HG03097 (cell line): ENCODE data around the gene CCDC38.

ENCODE experiments used
- ATAC-seq: cut with Tn5 transposase; IDR thresholded peaks from one replicate; pipeline ENCODE4 v1.9.1; 2021; ENCODE audit not compliant: unreplicated experiment, low FRiP score

The CCDC38 gene

DNA sequence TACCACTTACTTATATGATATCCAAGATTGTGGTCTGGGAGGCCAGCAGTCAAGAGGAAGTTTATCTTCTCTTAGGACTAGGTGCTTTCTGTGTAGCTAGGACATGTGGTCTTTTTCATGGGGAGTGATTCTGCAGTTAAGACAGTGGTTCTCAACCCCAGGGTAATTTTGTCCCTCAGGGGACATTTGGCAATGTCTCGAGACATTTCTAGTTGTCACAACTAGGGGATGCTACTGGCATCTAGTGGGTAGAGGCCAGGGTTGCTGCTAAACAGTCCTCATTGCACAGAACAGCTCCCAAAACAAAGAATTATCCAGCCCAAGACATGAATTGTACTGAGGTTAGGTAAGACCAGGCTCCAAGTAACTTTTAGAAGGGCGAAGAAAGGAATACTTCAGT lies 20.7 kb upstream of the CCDC38 start:
- ATAC-seq, result no peak

DNA sequence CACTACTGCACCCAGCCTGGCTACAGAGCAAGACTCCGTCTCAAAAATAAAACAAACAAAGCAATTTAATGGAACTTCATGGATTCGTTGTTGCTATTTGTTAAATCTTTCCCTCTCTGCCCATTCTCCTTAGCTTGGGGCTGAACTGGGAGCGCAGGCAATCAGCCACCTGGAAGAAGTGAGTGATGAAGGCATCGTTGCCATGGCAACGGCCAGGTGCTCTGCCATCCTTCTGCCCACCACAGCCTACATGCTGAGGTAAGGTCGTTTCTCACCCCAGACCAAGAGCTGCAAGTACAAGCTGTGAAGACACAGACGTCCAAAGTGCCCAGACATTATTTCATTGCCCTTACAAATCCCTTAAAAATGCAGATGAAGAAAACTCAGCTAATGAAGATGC lies 19.8 kb upstream of the CCDC38 start:
- no peak for ATAC-seq

GRCh38 chr12:95960241-95960640 lies 17.8 kb upstream of the CCDC38 start:
- no peak for ATAC-seq

DNA sequence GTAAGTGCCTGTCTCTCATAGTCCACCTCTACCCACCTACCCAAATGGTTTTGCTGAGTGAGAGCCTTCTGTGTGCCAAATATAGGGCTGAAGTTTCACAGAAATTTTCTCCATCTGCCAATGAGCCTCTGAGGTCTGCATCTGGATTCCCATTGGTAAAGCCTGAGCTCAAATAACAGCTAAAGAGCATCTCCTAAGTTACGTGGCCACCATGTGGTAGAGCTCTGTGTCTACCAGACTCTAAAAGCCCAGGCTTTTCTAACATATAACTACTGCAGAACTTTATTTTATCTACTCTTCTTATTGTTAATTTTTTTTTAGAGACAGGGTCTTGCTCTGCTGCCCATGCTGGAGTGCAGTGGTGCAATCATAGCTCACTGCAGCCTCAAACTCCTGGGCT lies 16.7 kb upstream of the CCDC38 start:
- no peak for ATAC-seq

DNA sequence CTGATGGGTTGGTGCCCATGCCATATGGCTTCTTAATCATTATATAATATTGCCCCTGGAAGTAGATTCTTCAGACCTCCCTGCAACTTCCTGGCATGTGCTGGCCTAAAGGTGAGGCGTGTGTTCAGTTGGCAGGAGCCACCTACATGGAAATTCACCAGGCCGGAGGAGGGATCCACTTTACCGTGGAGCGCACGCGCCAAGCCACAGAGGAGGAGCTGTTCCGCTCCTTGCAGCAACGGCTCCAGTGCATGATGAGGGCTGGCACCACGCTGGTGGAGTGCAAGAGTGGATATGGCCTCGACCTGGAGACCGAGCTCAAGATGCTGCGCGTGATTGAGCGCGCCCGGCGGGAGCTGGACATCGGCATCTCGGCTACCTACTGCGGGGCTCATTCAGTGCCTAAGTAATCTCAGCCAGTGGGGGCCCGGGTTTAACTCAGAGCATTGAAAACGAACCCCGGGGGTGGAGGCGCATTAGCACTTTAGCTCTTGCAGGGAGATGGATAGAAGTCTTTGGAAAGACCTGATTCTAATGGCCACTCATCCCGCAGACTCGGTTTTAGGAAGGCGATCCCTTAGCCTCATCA lies 14.2 kb upstream of the CCDC38 start:
- no peak for ATAC-seq

- ATAC-seq, result no peak
Measured at GRCh38 chr12:95955549-95956159, 13.2 kb upstream of the CCDC38 start.

- no peak for ATAC-seq
Measured at GRCh38 chr12:95953000-95953399, 10.6 kb upstream of the CCDC38 start.

GRCh38 chr12:95951515-95951914 lies 9.1 kb upstream of the CCDC38 start:
- ATAC-seq, result no peak

GRCh38 chr12:95949477-95950206 lies 7.2 kb upstream of the CCDC38 start:
- ATAC-seq, result no peak

DNA sequence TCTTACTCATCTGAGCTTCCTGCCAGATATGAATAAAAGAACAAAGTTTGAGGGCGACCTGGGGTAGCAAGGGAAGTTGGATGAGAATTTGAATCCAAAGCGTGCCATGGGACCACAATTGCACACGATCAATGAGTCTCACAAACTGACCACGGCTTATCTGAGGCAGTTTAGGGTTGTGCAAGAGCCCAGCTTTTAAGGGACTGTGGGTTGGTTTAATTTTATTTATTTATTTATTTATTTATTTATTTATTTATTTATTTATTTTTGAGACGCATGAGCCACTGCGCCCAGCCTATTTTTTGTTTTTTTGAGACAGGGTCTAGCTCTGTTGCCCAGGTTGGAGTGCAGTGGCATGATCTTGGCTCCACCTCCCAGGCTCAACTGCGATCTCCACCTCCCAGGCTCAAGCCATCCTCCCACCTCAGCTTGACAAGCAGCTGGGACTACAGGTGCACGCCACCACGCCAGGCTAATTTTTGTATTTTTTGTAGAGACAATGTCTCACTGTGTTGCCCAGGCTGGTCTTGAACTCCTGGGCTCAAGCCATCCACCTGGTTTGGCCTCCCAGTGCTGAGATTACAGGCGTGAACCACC lies 1.8 kb upstream of the CCDC38 start:
- no peak for ATAC-seq

GRCh38 chr12:95943330-95943842 lies 972 bp upstream of the CCDC38 start, which contains the start of gene AMDHD1:
Gene AMDHD1, plus strand, starts transcription at chr12:95943331. Its CDS starts 68 bp downstream, at chr12:95943399.
- peak; percentile 66 for ATAC-seq

DNA sequence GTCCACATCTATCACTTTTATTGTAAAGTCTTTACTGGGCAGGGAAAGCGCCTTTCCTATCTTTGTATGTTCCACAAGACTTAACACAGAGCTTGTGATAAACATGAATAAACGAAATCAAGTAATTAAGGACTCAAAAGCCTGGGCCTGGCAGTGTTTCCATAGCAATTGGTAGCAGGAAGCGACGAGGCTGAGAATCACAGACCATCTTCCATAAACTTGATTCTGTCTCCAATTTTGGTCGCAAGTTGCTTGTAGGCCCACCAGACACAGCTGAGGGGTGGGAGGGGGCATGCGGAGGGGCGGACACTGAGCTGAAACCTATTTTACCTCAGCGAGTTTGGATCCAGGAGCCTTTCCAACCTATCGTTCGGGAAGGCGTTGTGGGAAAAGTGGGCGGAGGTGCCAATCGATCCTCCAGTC lies 302 bp downstream of the CCDC38 start:
- no peak for ATAC-seq

DNA sequence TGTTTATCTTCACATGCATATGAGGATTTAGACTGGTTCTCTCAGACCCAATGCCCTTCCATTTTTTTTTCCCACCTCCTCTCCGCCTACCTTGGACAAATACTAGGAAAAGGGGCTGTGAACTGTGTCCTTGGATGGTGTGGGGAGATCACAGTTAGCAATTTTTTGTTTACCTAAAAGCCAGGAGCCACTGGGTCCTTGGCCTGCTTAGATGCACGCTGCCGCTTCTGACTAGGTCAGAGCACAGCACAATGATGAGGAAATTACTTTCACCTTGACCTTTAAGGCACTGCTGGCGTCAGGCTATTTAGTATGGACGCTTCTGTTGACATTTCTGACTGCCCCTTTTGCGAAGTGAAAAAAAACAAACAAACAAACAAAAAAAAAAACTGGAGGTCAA lies 1.9 kb downstream of the CCDC38 start:
- no peak for ATAC-seq

- no peak for ATAC-seq
Measured at GRCh38 chr12:95922231-95922630, 20.2 kb downstream of the CCDC38 start.

DNA sequence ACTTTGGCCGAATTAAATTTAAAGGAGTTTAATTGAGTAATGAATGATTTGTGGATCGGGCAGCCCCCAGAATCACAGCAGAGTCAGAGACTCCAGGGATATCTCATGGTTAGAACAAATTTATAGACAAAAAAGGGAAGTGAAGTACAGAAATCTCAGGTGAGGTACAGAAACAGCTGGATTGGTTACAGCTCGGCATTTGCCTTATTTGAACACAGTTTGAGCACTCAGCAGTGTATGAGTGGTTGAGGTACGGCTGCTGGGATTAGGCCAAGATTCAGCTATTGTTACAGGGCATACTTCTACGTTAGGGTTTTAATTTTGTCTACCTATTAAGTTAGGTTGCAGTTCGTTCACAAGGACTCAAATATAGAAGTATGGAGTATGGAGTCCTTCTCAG lies 23.3 kb downstream of the CCDC38 start:
- ATAC-seq, result no peak

DNA sequence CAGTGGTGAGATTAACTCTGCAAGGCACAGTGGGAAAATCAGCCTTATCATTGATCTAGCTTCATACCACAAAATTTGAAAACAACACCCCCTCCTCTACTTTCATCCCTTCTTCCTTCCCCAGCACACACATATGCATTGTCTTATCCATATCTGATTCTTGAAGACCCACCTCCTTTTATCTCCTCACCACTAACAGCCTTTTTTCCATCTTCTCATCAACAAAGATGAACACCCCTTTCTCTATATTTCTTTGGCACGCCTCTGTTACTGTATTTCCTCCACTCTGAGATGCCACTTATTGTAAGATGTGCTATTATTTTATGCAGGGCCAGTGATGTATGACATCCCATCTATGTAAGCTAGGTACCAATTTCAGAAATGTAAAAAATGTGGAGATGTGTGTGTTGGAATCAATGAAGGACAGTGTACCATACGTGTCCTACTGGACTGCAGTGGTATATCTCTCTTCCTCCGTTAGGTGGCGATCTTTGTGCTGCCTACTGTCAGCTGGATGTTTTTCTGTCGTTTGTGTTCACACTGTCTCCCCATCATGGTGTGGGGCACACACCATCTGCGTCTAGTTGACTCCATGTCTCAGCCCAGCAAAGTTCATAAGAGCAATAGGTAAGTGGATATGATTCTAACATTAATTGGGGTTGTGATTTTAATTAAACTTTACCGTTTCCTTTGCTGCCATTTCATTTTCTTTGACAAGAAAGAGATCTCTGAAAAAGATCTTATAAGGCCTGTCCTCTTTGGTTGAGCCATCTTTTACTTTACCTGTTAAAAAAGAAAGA lies 24.0 kb downstream of the CCDC38 start:
- ATAC-seq, result no peak

DNA sequence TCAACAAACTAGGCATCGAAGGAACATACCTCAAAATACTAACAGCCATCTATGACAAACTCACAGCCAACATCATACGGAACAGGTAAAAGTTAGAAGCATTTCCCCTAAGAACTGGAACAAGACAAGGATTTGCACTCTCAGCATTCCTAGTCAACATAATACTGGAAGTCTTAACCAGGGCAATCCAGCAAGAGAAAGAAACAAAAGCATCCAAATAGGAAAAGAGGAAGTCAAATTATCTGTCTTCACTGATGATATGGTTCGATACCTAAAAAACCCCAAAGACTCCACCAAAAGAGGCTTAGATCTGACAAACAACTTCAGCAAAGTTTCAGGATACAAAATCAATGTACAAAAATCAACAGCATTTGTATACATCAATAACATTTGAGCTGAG lies 32.5 kb downstream of the CCDC38 start:
- no peak for ATAC-seq

DNA sequence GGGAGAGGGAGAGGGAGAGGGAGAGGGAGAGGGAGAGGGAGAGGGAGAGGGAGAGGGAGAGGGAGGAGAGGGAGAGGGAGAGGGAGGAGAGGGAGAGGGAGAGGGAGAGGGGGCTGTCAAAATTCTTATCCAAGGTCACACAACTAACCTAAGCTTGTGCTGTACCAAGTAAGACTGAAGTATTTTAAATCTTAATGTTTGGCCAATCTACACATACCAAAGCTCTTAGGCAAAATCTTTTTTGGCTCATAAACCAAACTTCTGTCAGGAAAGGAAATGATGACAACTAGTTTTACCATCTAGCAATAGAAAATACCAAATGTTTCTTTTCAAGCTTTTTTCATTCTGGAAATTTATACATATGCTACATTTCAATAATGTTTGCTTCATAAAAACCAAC lies 33.8 kb downstream of the CCDC38 start:
- no peak for ATAC-seq

DNA sequence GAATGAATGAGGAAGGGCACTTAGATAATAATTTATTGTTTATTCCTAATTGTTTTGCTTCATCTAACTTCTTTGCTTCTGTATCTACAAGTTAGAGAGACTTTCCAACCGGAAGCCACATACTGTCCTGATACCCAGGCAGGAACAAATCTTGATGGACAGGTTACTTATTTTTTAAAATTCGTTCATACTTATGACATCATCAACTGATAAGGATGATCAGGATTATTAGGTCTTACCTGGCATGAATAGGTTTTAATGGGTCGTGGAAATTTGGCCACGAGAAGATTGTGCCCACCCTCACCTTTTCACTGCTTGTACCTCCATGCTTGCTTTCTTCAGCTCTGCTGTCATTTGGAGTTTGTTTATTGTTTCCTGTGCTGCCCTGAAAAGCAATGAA lies 44.3 kb downstream of the CCDC38 start:
- no peak for ATAC-seq

GRCh38 chr12:95896846-95897245 lies 45.6 kb downstream of the CCDC38 start:
- ATAC-seq, result no peak

DNA sequence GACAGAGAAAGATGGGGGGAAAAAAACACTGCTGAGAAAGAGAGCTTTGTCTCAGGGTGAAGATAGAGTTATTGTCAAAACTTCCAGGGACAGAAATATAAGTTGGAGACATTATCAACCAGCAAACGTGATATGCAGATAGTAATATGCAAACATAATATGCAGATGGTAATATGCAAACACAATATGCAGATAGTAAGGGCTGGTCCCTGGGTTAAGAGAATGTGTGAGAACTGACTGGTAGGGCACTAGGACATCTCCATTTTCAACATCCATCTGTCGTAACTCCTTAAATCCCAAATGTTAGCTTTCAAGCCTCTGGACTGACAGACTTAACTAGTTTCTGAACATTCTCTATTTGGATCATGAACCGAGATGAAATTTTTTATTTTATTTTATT lies 51.5 kb downstream of the CCDC38 start:
- ATAC-seq, result no peak
